GM21360 (cell line): Measurements from ENCODE around the gene PARD3B.
"Not testable (repeated sequence)": the region's sequence is repeated elsewhere in the genome, so short reads cannot be mapped to it uniquely, and the experiment has no call there.

ENCODE experiments used
- ATAC-seq: cut with Tn5 transposase; IDR thresholded peaks from one replicate; pipeline ENCODE4 v1.9.1; 2021; ENCODE audit warnings: mild to moderate bottlenecking, moderate library complexity; ENCODE audit not compliant: unreplicated experiment

The PARD3B gene

DNA sequence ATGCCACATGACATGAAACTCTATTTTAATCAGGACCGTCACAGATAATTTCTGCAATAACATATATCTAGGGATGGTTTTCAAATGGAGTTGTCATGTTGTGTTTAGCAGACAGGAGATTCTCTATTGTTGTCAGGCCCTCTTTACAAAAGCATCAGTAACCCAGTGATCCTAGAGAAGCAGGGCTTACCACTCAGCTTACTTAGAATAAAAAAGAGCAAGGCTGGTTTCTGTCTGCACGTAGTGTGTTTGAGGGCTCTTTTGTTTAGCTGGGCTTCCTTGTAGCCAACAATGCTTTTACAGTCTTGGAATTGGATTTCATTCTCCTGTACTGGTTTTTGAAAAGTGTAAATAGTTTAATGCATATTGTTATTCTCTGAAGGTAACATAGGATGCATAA, 926.5 kb downstream of the PARD3B start:
- no peak for ATAC-seq

DNA sequence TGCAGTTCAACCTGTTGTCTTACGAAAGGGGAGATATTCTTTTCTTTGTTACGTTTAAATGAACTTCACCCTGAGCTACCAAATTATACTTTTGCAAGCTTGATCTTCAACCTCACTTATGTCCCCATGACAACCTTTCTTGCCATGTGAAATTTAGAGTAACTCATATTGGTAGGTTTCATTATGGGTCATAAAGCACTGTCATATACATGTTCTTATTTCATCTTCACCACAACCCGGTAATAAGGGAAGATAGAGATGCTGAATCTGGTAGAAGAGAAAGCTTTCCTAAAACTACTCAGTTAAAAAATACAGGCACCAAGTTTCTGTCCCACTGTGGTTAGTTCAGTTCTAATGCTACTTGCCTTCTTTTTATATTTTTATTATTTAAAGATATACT, 928.5 kb downstream of the PARD3B start:
- no peak for ATAC-seq

DNA sequence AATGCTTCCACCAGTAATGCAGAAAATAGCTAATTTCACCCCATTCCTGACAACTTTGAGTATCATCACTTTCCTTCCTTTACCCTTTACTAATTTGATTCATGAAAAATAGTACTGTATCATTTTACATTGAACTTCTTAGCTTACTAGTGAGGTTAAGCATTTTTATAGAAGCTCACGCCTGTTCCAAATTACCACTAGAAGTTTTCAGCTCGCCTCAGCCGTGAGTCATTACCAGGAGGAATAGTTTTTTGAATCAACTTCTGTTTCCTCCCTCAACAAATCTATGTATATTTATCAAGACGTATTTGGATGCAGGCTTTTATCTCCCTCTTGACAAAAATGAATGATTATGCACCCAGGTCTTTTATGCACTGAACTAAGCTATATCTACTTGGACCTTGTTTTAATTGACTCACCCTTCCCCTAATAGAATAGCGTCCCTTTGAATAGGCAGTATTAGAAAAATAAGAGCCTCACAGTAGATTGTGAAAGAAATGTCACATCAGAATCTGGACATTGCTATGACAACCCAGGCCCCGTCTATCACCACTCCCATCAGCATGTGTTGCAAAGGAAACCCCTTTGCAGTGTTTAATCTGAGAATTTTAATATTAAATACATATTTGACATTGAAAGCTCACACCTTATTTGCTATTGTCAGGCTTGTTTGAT, 929.6 kb downstream of the PARD3B start:
- no peak for ATAC-seq

DNA sequence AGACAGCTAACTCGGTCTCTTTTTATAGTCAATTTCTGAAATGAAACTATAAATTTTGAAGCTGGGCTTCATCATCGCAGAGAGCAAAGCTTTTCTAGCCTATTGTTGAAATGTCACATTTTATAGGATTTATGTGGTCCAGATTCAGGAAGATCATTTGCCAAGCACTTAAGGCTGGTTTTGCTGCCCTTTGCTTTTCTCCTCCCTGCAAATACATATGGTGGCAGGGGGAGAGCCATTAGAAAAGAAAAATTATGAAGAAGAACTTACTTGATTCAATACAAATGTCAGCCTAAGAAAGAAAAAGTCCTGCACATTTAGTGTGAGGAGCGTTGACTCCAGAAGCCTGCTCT, 930.1 kb downstream of the PARD3B start:
- no peak for ATAC-seq

DNA sequence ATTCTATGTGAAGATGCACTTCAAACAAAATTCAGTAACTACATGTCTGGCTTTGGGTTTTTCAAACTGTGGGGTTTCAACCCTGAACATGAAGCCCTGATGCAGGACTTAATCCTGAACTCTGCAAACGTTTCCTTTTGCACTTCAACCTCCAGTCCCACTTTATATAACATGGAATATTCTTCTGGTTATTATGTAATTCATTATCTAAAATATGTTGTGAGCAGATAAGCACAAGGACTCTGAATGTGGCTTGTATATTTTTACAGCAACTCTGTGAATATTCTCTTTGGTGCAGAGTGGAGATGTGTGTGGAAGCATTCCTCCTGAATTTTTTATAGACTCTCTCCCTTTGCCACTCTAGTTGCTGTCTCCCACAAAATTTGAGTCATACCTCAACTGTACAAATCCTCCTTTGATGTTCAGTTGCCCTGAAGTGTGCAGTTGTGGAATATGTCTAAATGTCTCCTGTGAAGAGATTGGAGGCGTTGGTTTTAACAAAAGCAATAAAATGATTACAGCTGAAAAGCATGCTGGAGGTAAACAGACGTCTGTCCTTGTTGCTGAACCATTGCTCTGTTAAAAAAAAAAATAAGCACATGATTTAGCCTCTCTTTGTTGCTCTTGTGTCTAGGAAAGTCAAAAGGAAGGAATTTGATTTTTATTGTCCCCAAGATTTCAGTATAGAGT, 931.9 kb downstream of the PARD3B start:
- no peak for ATAC-seq

DNA sequence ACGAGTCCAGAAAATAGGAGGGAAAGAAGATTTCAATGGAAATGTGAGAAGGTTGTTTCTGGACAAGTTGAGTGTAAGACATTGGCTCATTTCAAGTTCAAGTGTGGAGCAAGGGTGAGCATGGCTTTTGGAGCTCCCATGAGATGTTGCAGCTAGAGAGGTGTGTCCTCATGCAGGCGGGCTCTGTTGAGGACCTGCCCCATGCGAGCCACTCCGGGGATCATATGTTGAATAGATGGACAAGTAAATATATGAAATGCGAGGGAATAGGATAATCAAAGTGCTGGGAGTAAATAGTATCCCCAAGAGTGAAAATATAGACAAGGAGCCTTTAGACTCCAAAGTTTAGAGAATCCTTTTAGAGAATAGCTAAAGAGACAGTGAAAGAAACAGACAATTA, 936.6 kb downstream of the PARD3B start:
- no peak for ATAC-seq

DNA sequence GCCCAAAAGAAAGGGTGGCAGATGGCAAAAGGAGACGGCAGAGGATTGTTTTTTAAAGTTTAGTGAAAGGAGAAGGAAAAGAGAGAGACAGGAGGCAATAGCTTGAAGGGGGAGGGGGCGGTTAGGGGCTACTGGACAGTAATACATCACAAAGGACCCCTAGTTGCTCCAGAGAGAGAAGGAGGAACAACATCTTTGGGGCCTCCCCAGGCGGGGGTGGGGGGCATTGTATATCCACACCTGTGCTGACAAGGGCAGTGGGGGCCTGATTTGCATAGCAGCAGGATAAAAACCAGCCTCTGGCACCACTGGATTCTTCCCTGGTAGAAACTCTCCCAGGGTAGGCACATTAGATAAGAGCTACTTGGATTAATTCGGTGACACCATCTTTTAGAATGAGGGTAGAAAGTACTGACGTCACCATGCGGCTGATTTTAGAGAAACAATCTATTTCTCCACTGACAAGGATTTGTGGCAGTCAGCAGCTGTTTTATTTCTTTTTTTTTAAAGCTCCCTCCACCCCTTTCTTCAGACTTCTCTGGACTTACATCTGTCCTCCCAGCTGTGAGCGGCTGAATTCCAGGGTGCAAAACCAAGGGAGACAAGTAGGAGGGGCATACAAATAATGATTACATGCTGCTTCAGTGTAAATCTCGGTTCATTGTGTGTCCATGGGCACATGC, 937.3 kb downstream of the PARD3B start:
- ATAC-seq: no peak

DNA sequence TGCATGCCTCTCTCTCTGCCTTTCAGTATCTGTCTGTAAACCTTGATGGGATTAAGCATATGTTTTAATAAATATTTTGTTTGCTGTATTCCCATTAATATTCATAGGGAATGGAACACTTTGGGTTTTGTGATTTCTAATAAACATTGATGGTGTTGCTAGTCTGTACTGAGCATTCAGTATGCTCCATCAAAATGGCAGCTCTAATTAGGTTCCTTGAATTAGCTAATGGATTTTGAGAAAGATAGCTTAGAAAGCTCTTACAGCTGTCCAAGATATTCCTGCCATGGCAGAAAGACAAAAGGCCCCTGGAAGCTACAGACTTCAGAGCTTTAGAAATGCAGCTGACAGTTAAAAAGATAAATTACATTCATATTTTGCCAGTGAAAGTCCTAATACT, 937.8 kb downstream of the PARD3B start:
- no peak for ATAC-seq

DNA sequence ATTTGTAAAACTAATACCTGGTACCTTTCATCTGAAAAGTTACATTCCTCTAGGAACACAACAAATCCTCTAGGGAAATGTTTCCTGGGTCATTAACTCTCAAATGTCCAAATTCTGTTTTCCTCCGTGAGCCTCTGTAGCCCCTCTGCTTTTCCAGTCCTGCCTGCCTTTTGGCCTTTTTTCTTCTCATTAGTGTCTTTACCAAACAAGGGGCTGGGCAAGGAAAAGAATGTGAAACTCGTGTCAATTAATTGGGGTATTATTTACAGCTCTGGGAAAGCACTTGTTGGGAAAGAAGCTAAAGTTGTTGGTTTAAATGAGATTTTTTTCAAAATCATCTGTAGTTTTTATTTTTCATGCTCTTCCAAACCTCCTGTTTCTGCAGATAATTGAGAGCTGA, 938.9 kb downstream of the PARD3B start:
- ATAC-seq: no peak

DNA sequence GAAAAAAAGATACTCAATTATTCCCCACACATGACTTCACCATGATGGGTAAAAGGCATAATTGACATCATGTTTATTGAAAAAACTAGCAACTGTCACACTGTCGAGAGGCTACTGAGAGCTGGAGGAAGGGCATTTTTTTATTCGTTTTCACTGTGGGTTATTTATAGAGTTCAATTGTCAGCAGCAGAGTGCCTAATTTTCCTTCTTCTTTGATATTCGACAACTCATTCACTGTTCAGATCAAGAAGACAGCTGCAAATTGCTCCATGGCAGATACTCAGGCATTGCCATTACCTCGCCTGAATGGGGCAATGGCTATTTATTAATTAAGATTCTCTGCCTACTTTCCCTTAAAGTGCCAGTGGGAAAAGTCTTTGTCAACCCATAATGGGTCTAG, 939.5 kb downstream of the PARD3B start:
- no peak for ATAC-seq

DNA sequence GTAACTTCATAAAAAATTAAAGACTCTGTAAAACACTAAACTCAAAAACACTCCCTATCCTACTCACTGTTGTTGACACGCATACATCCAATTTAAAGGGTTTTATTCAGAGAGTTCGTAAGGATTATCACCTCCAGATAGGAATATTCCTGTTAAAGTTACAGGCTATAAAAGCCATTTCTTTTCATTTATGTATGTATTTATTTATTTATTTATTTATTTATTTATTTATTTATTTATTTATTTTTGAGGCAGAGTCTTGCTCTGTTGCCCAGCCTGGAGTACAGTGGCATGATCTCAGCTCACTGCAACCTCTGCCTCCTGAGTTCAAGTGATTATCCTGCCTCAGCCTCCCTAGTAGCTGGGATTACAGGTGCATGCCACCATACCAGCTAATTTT, 948.3 kb downstream of the PARD3B start:
- ATAC-seq: not testable (repeated sequence)

DNA sequence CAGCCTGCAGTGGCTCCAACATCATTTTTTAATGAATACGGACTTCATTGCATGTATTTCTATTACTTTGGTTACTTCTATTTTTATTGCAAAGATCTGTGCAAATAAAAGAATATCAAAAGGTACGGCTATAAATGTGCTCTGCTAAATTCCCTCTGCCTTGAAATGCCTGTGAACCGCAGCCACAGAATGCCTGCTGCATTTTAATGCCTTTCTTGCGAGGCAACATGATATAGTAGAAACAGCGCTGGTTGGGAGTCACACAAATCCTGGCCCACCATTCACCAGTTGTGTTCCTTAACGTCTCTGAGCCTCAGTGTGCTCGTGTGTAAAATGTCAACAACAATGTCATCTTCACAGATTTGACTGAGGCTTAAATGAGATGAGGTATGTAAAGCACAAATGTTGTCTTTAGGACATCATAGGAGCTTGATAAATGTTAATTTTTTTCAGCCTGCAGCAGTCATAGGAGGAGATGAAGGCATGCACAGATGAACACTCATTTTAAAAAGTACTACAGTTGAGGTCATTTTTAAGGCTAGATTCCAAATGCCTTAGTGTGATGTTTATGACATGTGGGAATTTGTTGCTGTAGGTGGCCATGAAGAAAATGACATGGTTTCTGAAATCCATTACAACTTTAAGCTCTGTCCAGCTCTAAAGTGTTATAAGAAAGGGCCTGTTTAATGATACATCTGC, 949.4 kb downstream of the PARD3B start:
- no peak for ATAC-seq

DNA sequence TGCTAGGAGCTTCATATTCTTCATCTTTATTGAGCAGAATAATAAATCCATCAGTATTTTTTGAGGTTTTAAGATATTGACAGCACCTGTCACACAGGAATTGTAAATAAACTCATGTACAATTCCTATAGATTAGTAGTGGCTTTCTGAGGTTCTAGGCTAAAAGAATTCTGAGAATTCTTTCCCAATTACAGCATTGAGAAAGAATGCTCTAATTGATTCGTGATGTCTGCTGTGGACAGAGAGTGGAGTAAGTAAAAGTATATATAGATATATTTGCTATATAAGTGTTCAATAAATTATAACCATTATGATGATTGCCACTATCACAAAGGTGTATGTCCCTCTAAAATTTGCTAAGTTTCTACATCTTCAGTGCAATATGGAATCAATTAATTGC, 950.5 kb downstream of the PARD3B start:
- no peak for ATAC-seq

DNA sequence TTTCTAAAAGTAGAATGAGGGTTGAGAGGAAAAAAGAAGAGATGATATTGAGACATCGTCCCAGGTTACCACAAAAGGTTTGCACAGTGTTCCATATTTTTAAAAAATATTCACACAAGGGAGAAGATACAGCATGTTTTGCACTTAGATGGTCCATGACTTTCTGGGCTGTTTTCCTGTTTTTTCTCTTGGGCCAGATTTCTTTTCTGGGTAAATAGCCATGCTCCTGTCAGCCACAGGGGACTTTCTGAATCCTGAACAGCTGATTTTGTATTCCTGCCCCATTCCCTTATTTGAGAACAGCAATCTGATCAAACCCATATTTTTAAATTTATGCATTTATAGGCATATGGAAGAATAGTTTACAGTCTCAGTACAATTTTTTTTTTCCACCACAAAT, 951.1 kb downstream of the PARD3B start:
- ATAC-seq: no peak

DNA sequence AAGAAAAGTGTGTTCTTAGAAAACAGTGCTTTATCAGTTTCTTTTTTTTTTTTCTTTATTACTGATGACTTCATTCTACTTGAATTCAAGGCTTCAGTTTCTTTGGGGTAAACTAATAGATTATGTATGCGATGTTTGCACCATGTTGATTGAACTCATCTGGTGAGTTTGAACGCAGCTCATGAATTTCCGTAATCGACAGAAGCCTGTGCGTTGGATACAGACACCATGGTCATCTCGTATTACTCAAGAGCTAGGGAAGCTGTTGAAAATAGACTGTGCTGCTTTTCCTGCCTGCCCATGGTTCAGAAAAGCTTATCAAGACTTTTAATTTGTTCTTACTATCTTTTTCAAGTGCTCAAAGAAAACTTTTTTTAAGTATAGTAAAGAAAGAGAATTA, 951.5 kb downstream of the PARD3B start:
- no peak for ATAC-seq

DNA sequence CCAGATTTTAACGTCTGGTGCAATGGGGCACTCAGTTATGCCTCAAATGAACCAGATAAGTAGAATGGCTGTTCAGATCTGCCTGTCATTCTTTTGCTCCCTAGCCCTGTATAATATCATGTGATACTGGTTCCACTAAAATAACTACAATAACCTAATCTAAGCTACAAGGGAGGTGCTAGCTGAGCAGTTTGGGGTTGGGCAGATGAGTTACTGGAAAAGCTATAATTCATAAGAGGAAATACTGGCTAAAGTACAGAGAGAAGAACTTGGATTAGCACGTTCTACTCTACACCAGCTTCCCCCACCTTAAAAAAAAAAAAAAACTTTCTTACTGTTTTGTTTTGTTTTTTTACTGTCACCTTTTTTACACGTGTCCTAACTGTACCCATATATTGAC, 953.7 kb downstream of the PARD3B start:
- ATAC-seq: no peak

DNA sequence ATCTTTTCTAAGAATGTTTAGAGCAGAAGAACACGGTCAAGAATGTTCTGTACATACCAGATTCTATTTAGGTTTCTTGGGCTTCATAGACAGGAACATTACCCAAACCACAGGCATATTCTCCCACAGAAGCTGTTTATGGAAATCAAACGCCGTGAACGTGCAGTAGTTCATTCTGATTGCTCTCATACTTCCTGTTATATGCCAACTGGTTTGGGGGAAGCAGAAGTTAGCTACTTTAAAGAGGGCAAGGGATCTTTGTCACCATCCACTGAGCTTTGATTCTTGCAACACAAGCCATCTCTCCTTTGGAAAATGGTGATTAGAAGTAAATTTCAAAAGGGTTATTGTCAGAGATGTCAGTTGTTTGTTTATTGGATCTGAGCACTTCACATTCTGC, 954.8 kb downstream of the PARD3B start:
- ATAC-seq: no peak

DNA sequence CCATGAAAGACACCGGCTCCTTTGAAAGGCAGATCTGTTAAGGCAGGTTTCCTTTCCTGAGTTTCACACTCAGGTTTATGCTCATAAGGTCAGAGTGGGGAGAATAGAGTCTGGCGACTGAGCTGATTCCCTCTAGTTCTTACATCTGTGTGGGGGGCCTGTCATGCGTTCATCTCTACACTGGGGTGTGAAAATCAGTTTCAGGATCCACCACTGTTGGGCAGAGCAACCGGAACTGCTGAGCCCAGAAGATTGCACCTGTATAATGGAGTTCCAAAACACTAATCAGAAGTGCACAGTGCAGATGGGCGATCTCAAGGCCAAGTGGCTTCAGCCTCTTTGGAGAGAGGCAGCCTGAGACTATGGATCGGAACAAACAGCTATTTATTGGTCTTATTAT, 955.7 kb downstream of the PARD3B start:
- no peak for ATAC-seq

DNA sequence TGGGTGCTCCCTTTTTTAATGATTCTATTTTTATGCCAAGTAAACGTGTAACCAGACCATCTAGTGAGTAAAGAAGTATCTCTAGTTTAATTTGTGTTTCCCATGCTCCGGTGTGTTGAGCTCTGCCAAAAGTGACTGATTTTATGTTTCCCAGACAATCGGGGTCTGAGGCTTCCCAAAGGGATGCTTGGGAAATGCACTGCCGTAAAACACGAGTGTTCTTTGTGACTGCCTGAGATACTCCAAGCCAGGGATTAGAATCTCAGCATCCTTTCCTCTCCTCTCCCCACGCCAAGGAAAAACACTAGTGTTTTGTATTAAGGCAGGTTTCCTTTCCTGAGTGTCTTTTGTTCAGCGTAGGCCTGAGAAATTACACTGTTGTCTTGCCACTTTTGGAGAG, 956.6 kb downstream of the PARD3B start:
- no peak for ATAC-seq

DNA sequence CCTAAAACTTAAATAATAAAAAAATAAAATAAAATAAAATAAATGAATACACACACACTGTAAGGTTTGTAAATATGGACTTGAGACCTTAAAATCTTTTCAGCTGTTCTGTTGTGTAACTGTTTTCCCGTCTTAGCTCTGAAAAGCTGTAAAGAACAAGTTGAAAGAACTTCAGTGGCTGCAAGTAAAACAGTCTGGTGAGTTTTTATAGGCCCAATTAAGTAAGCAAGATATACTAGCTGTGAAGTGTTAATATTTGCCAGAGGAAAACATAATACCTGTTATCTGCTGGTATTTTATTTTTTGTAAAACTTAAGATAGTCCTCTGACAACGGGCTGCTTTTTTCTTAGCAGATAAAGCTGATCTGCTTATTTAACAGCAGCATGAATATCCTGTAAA, 960.1 kb downstream of the PARD3B start:
- ATAC-seq: no peak

DNA sequence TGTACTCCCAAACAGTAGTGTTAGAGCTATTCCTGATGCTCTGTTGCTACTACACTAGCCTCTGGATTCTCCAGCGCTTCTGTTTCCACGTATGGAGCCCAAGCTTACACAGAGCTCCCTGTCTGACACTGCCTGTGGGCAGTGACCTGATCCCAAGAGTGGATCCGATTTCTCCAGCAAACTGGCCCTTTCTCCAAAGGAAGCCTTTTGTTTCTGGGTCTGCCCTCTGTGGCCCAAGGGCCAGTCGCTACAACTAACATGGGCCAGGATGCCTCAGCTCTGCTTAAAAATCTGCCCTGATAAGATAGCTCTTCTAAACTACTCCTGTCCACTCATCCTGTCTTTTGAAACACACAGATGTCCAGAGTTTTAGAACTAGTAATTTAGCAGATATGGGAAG, 964.4 kb downstream of the PARD3B start:
- ATAC-seq: no peak

DNA sequence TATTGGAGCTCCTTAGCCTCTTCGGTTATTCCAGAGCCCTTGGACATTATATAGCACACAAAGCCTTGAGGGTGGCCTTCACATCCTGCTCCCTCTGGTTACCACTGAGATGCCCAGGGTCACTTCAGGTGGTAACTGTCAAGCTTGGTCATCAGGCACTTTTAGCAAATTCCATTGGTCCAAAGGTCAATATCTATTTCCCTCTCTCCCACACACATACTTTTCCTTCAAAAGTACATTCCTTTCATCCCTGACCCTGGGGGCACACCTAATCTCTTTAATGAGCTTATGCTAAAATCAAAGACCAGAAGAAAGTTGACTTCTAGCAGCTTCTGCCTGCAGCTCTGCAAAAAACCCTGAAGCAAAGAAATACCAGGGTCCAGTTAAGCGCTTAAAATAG, 965.1 kb downstream of the PARD3B start:
- no peak for ATAC-seq
